K562 (cell line): Measurements from ENCODE around the gene LRRC8E. TPM values are rescaled to one million over a fixed set of nuclear protein-coding genes. Genes with fewer than 3 reads are reported as not detected.

Experiments
- DIDO1 ChIP-seq: fragments of 450-650 bp; IDR thresholded peaks from 2 replicates; pipeline ENCODE4 v1.6.1; 2016; ENCODE audit warnings: low read depth, missing biosample characterization, missing genetic modification characterization
- DPF2 ChIP-seq: fragments of 450-650 bp; IDR thresholded peaks from 2 replicates; pipeline ENCODE4 v1.6.1; 2016
- polyA plus RNA-seq, 8 experiments: library from polyadenylated mRNA; depleted of rRNA in 4 of 8; stranded (reverse) in 5 of 8; unstranded in 3 of 8; fragments of >200 nt; fragmentation: Nextera tagmentation in 2 of 8; fragmentation: Illumina TruSeq in 1 of 8; extraction: Ambion mirVana in 2 of 8; extraction: Trizol in 1 of 8; gene quantifications; 2 replicates each; pipeline versions ENCODE4 v1.2.1 to v1.2.3, GENCODE V29; 2011 to 2014; ENCODE audit warnings: inconsistent platforms in 1 of 8, missing spikeins in 1 of 8
- total RNA-seq, 7 experiments: library from RNA; depleted of rRNA in 6 of 7; stranded (reverse); fragments of >200 nt in 6 of 7; fragmentation: Illumina TruSeq in 2 of 7; extraction: Trizol in 2 of 7; gene quantifications; 2 replicates each; pipeline versions ENCODE4 v1.2.1 to v1.2.3, GENCODE V29; 2011 to 2021; ENCODE audit warnings: low replicate concordance in 1 of 7
- TF ChIP-seq, protein P1 (sequence below), 2 experiments: fragments of 450-650 bp in 1 of 2; sonication (generic) in 1 of 2; formaldehyde crosslinking in 1 of 2; IDR thresholded peaks; 2 replicates each; pipeline versions ENCODE4 v1.7.1 to v1.9.0; 2016 to 2022; ENCODE audit warnings: inconsistent platforms in 1 of 2, mild to moderate bottlenecking in 1 of 2, missing genetic modification reagents in 1 of 2
- TF ChIP-seq, protein P2 (sequence below): fragments of 250-450 bp; sonication (Bioruptor Pico); IDR thresholded peaks from 2 replicates; pipeline ENCODE4 v1.4.0; 2020; ENCODE audit warnings: mild to moderate bottlenecking

Gene LRRC8E
- total and polyA plus RNA-seq, 9 of the 15 experiments (the other 6 are each of a cell fraction or from before 2014, with no cell fraction given), result 0.08 to 5.7 (median 3.5) TPM; not detected in 1

GRCh38 chr19:7920519-7921301 lies 32.4 kb downstream of the LRRC8E start (continued):
- TF ChIP-seq, protein P1, sequence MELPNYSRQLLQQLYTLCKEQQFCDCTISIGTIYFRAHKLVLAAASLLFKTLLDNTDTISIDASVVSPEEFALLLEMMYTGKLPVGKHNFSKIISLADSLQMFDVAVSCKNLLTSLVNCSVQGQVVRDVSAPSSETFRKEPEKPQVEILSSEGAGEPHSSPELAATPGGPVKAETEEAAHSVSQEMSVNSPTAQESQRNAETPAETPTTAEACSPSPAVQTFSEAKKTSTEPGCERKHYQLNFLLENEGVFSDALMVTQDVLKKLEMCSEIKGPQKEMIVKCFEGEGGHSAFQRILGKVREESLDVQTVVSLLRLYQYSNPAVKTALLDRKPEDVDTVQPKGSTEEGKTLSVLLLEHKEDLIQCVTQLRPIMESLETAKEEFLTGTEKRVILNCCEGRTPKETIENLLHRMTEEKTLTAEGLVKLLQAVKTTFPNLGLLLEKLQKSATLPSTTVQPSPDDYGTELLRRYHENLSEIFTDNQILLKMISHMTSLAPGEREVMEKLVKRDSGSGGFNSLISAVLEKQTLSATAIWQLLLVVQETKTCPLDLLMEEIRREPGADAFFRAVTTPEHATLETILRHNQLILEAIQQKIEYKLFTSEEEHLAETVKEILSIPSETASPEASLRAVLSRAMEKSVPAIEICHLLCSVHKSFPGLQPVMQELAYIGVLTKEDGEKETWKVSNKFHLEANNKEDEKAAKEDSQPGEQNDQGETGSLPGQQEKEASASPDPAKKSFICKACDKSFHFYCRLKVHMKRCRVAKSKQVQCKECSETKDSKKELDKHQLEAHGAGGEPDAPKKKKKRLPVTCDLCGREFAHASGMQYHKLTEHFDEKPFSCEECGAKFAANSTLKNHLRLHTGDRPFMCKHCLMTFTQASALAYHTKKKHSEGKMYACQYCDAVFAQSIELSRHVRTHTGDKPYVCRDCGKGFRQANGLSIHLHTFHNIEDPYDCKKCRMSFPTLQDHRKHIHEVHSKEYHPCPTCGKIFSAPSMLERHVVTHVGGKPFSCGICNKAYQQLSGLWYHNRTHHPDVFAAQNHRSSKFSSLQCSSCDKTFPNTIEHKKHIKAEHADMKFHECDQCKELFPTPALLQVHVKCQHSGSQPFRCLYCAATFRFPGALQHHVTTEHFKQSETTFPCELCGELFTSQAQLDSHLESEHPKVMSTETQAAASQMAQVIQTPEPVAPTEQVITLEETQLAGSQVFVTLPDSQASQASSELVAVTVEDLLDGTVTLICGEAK (IDR thresholded peaks at IDR 0.05), result peak; percentile 65
- TF ChIP-seq, protein P1 (CRISPR knock-in tag; IDR thresholded peaks at IDR 0.05), result no peak
- peak; percentile 70 for TF ChIP-seq DPF2
- no peak for TF ChIP-seq DIDO1
- TF ChIP-seq, protein P2, sequence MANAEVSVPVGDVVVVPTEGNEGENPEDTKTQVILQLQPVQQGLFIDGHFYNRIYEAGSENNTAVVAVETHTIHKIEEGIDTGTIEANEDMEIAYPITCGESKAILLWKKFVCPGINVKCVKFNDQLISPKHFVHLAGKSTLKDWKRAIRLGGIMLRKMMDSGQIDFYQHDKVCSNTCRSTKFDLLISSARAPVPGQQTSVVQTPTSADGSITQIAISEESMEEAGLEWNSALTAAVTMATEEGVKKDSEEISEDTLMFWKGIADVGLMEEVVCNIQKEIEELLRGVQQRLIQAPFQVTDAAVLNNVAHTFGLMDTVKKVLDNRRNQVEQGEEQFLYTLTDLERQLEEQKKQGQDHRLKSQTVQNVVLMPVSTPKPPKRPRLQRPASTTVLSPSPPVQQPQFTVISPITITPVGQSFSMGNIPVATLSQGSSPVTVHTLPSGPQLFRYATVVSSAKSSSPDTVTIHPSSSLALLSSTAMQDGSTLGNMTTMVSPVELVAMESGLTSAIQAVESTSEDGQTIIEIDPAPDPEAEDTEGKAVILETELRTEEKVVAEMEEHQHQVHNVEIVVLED, result peak; percentile 17; the same call in 1 of the 2 replicates
